ENCODE data around the gene ACSL1. TPM values are rescaled to one million over a fixed set of nuclear protein-coding genes. Genes with fewer than 3 reads are reported as not detected.
A peak's percentile ranks its signal among the peaks of the same experiment; 100 is the strongest.

ACSL1 gene
- total RNA-seq, 1 donor from 2014 or later = 8.7 TPM

GRCh38 chr4:184810720-184811119, 15.0 kb downstream of the ACSL1 start:
- DNase-seq = no peak

GRCh38 chr4:184808713-184809050, 17.1 kb downstream of the ACSL1 start:
- DNase-seq = no peak

- peak; percentile 57 for DNase-seq
These were observed 17.7 kb downstream of the ACSL1 start for GRCh38 chr4:184807797-184808712.

- no peak for DNase-seq
These were observed 18.5 kb downstream of the ACSL1 start for GRCh38 chr4:184807256-184807655.

- no peak for DNase-seq
These were observed 19.1 kb downstream of the ACSL1 start for GRCh38 chr4:184806711-184807110.

- no peak for DNase-seq
These were observed 19.6 kb downstream of the ACSL1 start for GRCh38 chr4:184806229-184806550.

- DNase-seq = no peak
These were observed 20.1 kb downstream of the ACSL1 start for GRCh38 chr4:184805462-184806228.

- no peak for DNase-seq
These were observed 21.1 kb downstream of the ACSL1 start for GRCh38 chr4:184804621-184805020.

- no peak for DNase-seq
These were observed 21.9 kb downstream of the ACSL1 start for GRCh38 chr4:184803874-184804273.

GRCh38 chr4:184803133-184803532, 22.6 kb downstream of the ACSL1 start:
- DNase-seq = no peak

- no peak for DNase-seq
These were observed 23.1 kb downstream of the ACSL1 start for GRCh38 chr4:184802697-184803015.

GRCh38 chr4:184801781-184802696, 23.7 kb downstream of the ACSL1 start:
- no peak for DNase-seq

GRCh38 chr4:184798504-184798903, 27.3 kb downstream of the ACSL1 start:
- no peak for DNase-seq

GRCh38 chr4:184796906-184797305, 28.9 kb downstream of the ACSL1 start:
- DNase-seq = no peak

- DNase-seq = peak; percentile 55
These were observed 30.4 kb downstream of the ACSL1 start for GRCh38 chr4:184795214-184795844.

- DNase-seq = no peak
These were observed 31.3 kb downstream of the ACSL1 start for GRCh38 chr4:184794470-184794869.

GRCh38 chr4:184793735-184794355, 31.9 kb downstream of the ACSL1 start:
- DNase-seq = no peak

GRCh38 chr4:184792950-184793555, 32.7 kb downstream of the ACSL1 start:
- DNase-seq = peak; percentile 91

- no peak for DNase-seq
These were observed 33.4 kb downstream of the ACSL1 start for GRCh38 chr4:184792334-184792733.

- DNase-seq = no peak
These were observed 34.9 kb downstream of the ACSL1 start for GRCh38 chr4:184790826-184791225.

- peak; percentile 47 for DNase-seq
These were observed 37.8 kb downstream of the ACSL1 start for GRCh38 chr4:184787766-184788503.
